NCI-H1694 treated with DMSO at 0.1 percent for 48 hours (cell line): Measurements from ENCODE around the gene ARAP3.

Experiments used
- DNase-seq: peaks from one replicate; lab custom pipeline; 2025; lab: John Stamatoyannopoulos, UW

Gene ARAP3

DNA sequence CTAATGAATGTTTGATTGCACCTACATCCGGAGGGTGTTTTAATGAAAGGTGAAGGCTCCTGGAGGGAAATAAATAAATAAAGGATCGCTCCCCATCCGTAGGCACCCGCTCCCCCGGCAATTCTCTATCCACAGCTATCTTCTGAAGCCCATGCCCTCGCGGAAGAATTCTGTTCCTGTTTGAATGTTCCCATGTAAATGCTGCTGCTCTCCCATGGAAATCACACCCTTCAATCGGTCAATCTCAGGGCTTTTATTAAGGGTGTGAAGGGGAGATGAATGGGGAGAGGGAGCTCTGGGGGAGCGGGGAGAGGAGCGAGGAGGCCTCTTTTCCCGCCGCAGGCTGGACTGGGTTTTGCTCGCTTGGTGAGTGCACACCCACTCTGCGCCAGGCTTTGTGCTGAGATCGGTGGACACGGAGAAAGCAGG lies 21.1 kb upstream of the ARAP3 start:
- no peak for DNase-seq

DNA sequence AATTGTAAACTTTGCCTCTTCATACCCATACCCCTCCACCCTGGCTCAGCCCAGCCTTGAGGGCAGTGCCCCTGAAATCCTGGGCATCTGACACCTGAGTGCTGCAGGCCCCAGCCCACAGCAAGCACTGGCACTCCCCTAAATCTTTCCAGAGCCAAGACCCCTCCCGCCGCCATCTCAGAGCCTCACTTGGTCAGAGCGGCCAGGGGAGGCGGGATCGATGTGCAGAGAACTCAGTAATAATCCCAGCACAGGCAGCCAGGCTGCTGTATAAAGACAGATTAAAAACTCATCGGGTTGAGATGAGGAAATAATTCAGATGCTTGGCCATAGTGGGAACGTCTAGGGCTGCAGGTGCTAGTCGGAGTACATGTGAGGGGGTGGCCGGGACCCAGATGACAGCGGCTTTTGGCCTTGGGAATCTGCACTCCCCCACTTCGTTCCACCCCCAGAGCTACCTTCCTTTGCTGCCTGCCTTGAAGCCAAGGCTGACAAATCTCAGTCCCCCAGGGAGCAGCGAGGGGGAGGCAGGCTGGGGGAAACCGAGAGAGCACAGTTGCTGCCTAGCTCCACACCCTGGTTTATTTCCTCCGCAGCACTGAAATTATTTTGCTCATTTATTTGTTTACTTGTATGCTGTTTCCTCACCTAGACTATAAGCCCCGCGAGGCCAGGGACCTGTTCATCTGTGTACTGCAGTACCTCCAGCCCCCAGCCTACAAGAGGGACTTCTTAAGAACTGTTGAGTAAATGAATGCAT lies 19.5 kb upstream of the ARAP3 start:
- no peak for DNase-seq

DNA sequence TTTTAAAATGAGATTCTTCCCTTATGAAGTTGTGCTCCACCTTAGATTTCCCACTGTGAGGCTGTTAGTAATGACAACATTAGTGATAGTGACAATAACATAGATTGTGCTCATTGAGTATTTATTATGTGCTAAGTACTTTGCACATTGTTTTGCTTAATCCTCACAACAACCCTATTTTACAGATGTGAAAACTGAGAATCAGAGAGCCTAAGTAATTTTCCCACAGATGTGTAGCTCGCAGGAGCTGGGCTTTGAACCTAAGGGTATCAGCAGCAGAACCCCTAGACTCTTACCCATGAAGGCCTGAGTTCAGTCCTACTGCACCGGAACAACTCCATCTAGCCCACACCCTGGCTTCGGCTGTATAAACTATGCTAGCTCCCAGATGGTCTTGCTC lies 15.6 kb upstream of the ARAP3 start:
- no peak for DNase-seq

DNA sequence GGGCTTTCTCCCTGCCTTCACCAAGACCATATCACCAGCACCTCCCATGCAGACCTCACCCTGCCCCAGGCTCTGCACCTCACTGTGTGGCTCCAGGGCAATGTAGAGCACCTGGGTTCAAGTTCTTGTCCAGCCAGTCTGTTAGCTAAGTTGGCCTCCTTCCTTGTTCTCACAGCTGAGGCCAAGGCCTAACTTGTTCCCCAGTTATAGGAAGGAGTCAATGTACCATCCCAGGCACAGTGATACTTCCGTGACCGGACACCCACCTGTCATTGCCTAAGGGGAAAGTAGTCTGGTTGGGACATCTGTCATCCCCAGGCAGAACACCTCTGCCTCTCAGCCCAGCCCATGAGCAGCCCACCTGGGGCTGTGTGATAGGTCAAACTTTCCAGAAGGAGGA lies 14.4 kb upstream of the ARAP3 start:
- DNase-seq: no peak

DNA sequence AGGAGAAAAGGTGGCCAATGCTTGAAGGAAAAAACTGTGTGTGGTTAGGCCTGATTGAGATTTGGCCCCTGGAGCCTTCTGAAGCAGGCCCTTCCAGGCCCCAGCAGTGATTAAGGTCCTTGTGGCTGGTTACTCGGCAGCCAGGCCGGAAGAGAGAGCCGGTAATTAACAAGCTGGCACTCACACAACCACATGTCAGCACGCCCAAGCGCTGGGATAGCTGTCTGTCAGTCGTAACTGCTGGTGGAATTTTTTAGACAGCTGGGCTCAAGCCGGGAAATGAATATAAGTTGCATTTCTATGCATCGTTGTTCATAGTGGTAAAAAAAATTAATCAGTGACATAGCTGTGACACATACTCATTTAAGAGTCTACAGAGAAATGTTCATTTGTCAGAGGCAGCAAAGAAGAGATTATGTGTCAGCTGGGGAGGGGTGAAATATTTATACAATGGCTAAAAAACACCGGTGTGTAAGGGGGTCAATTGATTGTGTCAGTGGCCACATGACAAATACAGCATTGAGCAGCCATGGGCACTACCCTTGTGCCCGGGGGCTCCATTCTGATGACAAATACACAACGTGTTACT lies 13.7 kb upstream of the ARAP3 start:
- peak; percentile 38 for DNase-seq

DNA sequence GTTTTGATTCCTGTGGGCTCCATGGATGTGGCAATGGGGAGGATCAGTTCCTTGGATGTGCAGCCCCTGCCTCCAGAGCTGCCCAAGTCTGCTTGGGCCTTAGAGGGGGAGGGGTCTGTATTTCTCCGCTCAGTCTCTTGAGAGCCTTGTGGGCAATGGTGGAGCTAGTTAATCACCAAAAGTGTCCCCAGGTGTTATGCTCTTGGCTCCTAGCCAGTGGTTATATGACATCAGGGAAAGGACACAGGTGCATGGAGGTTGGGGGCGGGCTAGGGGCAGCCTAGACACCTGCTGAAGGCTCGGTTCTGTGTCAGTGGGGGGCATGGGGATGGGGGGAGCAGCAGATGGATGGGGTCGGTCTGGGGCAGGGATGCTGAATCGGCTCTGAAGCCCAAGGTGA lies 12.4 kb upstream of the ARAP3 start:
- DNase-seq: no peak

DNA sequence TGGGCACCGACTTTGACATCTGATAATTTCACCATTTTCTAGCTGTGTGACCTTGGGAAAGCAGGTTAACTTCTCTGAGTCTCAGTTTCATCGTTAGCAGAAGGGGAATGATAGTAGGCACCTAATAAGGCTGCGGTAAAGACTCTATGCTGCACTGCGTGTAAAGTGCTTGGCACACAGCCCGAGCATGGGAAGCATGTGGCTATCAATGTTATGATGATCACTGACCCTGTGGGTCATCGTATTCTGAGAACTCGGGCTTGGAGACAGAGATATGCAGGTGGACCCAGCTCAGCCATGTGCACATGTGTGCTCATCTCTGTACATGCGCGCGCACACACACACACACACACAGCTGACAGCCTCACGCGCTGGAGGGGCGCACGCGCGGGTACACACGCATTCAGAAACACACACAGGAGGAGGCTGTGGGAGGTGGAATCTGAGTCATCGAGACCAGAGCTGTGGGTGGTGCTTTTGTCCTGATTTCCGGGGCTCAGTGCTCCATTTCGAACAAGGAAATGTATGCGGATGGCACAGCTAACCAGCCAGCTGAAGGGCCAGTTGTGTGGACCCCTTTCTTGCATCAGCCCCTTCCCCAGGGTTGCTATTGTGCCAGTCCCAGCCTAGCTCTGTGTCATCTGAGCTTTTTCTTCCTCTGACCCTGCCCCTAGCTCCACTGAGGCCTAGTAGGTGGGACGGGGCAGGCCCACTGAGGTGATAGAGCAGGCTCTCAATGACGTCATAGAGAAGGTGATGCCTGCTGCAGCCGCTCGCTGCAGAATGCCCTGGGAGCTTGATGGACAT lies 11.1 kb upstream of the ARAP3 start:
- no peak for DNase-seq

DNA sequence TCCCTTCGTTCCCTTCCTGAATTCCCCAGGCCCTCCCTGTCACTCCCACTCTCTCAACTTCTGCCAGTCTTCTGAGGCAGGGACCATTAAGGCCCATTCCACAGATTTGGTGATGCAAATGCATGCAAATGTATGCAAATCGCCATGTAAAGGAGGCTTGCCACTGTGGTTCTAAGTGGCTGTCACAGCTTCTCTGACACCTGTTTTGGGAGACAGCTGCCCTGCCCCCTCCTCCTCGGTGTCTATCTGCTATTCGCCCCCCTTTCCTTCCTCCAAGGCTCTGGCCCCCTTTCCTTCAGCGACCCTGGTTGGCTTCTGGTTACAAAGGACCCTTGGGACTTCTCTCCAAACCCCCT lies 10.5 kb upstream of the ARAP3 start:
- no peak for DNase-seq

DNA sequence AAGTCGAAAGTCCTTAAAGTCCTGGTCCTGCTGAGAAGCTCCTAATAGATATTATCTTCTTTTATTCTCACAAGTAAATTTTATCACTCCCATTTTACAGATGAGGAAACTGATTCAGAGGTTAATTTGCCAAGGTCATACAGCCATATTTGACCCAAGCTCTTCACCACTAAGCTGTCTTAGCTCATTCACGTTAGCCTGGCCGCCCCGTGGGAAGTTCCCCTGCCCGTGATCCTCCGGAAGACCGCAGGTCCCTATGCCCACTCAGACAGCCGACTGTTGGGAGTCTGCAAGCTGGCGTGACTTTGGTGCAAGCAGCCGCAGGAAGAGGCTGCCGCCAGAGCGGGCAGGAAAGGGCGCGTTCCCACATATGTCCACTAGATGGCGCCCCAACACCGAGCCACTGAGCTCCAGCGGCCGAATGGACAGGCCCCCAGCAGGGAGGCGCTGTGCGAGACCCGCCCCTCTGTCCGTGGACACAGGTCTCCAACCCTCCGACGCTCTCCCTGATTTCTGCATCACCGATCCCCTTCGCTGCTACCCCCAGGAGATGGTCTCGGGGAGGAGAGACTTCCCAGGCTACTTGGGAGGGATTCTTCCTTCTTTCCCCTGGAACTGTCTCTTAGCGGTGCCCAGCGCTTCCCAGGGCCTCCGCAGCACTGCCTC lies 10.0 kb upstream of the ARAP3 start:
- DNase-seq: peak; percentile 52

DNA sequence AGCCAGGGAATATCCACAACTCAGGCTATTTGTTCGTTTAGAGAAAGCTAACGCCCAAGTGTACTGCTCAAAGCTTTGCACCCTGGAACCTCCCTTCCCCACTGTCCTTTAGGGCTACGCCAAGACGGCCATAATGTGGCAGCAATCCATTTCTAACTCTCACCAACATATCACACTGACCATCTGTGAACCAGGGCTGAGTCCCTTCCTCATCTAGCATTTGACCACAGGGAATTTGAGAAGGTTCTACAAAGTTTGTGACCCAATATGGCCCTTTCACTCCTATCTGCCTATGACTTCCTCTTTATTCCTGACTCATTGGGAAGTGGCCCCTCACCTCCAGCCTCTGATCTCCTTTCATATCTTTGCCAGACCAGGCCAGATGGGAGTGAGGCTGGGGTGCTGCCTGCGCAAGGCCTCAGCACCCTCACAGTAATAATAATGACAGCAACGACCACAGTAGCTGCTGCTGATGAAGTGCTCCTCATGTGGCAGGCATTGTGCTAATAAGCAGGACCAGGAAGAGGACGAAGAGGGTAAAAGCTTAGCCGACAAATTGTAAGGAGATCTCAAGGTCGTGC lies 9.3 kb upstream of the ARAP3 start:
- no peak for DNase-seq

DNA sequence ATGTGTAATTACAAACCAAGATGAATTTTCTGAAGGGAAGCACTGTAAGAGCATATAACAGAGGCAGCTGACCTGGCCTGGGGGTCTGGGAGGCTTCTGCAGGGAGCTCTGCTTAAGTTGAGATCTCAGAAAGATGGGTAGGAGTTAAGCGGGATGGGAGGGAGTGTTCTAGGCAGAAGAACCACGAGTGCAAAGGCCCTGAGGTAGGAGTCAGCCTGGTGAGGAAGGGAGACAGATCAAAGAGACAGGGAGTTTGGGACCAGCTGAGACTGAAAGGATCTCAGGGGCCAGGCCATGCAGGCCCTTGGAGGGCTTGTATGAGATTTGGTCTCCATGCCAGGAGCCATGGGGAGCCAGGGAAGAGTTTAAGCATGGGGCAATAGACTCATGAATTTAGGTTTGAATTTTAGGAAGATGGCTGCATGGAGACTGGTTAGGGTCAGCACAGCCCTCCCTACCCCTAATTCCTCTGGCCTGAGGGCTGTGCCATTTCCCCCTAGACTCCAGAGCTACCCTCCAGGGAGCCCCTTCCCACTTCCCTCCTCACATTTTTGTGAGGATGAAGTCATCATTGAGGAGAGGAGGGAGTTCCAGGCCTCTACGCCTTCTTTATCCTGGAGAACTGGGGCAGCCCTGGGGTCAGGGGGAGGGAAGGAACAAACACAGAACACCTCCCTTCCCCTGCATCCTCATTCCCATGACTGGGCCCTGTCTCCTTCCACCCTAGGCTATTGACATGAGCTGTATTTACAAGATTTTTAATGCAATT lies 4.8 kb upstream of the ARAP3 start:
- no peak for DNase-seq

DNA sequence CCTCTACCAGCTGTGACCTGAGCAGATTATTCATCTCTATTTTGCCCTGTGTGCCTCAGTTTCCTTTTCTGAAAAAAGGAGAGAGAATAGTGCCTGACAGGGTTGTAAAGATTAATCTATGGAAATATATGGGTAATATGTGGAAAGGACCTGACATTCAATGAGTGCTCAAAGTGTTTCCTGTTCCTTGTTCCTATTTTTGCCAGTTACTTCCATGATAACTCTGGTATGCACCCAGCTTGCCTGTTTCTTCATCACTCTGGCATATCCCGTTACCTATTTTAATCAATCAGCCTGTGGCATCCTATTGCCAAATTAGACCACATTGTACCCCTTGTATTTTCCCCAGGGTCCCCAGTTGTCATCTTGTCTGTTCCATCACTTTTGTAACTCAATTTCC lies 3.6 kb upstream of the ARAP3 start:
- no peak for DNase-seq

DNA sequence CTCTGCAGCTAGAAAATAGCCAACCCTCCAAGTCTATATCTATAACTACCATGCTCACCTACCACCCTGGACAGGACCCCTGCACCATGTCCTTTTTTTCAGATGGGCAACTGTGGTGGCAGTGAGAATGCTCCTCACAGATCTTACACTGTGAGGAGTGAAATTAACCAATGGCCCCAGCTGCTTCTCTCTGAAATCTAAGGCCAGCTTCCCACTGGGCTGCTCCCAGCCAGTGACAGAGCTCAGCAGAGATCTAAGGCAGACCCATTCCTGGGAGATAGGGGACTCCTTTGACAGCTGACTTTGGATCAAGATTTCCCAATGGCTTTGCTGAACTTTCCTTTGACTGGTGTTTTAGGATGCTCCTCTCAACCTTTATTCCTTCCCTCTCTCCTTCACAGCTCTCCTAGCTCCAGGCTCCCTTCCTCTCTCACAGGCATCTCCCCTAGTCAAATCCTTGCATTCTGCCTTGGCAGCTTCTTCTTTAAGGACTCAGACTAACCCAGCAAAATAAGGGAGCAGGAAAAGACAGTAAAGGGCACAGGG lies 1.6 kb upstream of the ARAP3 start:
- DNase-seq: no peak

DNA sequence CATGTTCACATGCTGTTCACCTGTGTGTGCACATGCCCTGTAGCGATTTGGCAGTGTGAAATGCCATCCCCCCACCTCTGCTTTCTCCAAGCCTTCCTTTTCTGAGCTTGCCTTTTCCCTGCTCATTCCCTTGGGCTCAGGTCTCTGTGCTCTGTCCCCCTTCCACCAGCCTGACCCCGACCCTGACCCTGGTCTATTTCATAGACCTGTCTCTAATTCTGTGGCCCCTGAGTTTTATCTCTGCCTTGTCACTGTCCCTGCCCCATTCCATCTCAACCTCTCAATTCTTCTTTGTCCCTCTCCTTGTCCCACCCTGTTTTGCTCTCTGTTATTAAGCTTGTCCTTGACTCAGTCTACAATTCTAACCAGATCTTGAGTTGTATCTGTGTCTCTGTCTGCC lies 735 bp downstream of the ARAP3 start:
- DNase-seq: no peak

DNA sequence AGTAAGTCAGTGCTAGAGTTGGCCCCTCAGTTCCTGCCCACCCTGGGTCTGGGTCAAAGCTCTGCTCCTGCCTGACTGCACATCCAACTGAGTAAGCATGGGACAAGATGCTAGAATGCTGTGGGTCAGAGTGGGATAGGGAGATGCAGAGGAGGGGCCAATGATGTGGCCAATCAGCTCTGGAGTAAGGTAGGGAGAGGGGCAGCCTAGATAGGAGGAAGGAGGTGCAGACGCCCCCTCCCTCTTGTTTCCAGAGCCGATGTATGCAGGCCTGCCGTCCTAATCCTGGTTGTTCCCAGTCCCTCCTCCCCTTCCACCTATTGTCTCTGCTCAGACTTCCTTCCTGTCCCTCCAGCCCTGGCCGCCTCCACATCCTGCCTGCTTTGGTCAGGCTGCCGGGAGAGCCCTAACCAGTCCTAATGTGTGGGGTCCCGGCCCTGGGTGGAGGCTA lies 1.3 kb downstream of the ARAP3 start:
- DNase-seq: no peak

DNA sequence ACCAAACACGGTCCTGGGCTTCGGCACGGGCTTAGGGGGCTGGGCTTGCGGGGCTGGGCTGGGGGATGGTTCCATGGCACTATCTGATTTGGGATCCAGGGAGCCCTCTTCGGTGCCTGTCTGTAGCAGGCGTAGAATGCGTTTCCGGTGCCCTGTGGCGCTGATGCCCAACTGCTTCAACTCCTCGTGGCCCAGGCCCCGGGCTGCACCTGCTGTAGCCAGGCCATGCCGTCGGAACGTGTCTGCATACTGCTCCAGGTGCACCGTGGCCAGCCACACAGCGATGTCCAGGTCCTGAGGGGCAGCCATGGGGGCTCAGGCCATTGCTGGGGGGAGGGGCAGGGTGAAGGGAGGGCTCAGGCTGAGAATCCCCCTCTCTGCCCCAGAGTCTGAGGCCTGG lies 1.9 kb downstream of the ARAP3 start:
- DNase-seq: no peak

DNA sequence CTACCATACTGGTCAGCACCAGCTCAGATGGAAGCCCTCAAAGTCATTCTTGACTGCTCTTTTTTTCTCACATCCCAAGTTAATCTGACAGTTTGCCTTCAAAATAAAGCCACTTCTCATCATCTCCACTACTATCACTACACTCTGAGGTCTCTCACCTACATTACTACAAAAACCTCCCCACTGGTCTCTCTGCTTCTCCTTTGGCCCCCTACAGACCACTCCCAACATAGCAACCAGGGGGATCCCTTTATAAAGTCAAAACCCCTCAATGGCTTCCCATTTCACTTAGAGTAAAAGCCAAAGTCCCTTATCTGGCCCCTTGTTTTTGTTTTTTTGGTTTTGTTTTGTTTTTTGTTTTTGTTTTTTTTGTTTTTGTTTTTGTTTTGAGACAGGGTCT lies 4.6 kb downstream of the ARAP3 start:
- no peak for DNase-seq

DNA sequence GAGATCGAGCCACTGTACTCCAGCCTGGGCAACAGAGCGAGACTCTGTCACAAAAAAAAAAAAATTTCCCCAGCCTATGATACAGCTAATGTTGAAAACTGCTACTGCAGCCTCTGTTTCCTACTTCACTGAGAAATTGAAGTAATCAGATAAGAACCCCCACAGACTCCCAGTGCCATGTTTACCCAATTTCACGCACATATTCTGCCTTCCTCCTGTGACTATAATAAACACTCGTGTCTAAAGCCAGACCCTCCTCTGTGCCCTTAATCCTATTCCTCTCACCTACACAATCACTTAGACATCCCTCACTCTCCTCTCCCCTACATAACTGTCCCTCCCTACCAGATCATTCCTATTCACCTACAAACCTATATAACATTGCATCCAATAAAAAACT lies 6.4 kb downstream of the ARAP3 start:
- no peak for DNase-seq

DNA sequence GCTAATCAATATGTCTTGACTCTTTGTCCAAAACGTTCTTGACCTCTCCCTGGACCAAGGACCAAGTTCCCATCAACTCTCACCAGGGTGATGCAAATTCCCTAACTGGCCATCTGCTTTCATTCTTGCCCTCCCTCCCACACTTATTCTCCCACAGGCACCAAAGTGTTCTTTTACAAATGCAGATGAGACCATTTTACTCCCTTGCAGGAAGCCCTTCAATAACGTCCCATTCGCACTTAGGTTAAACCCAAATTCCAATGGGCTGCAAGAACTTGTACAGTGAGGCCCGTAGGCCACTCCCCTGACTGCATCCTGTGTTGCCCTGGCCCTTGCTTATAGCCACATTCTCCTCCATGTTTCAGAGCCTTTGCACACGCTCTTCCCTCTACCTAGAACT lies 7.3 kb downstream of the ARAP3 start:
- DNase-seq: no peak

DNA sequence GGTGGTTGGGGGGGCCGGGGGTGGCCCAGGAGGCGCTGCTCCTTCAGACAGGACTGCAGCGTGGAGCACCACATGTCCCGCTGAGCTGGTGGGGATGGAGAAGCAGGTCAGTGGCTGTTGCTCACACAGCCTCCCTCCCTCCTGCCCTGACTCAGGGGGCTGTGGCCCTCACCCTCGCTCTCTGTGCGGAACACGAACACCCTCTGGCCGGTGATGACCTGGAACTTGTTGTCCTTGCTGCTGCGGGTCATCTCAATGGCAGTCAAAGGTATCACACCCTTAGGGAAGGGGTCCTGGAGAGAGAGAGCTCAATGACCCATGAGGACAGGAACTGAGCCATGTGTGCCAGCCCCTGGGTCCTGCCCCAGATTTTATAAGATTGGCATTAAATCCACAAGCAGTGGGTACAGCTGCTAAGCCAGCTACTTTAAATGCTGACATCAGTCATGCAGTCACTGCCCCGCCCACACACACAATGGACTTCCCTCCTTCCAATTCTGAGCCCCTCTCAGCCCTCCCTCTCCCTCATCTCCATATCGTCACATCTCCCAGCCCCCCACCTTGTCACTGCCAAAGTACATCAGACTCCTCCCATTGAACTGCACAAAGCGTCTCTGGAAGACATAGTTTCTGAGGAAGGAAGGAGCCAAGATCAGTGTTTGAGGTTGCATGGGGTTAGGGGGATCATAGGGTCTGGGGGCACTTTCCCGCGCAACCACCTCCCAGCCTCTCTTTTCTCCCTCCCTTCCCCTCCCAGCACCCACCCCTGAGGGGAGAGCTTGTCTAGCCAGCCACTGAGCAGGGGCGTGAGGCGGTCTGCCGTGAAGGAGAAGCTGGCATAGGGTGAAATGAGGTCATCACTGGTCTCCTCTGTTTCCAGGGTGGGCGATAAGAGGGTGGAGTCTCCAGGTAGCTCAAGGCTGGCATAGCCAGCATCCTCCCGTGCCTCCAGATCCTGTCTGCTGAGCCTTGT lies 8.9 kb downstream of the ARAP3 start:
- DNase-seq: no peak
